ENCODE data around the gene DHCR7. TPM values are rescaled to one million over a fixed set of nuclear protein-coding genes. Genes with fewer than 3 reads are reported as not detected.

DHCR7 gene
- total and polyA plus RNA-seq, 2 donors (not counting 1 experiment from before 2014, with no cell fraction given) = 6.9 to 15.3 TPM

- H3K4me1 ChIP-seq (ENCODE audit: control insufficient read depth in 2 of 2, insufficient read depth in 2 of 2, low read length in 2 of 2) = peaks cover 33 to 48% of the 10 kb centered on the region in 2 donors
- H3K9ac ChIP-seq (ENCODE audit: low read length) = no peak overlapping the region
- Mint-ChIP-seq H3K27ac (no peak overlapping the region), H3K27me3 (no peaks in the 10 kb centered on the region), H3K4me1 (peaks cover 65% of the 10 kb centered on the region), H3K4me3 (no peak overlapping the region), H3K9me3 (ENCODE audit: insufficient read depth) (no peaks in the 10 kb centered on the region)
- intact Hi-C loops (cut with micrococcal nuclease) = loop anchor here (5.0 kb wide), 1 partner anchor 49 kb away; no protein-coding TSS in a partner anchor
- ATAC-seq (ENCODE audit: low read depth) (no peak), DNase-seq (no peak)
- no peaks in the 10 kb centered on the region for H3K9me3 ChIP-seq (ENCODE audit: control extremely low read depth in 1 of 3, control insufficient read depth in 2 of 3, insufficient read depth in 1 of 3, low read length in 2 of 3)
- ChIA-PET POLR2A (no interaction called here), CTCF (interaction anchor here (0.9 kb wide), 1 partner anchor 9 kb away, joined by 4 read pairs; no protein-coding TSS in a partner anchor)
- no peaks in the 10 kb centered on the region for H3K27me3 ChIP-seq (replicated peaks in 1 of 4; ENCODE audit: control extremely low read depth in 1 of 4, control insufficient read depth in 3 of 4, insufficient read depth in 4 of 4, low read length in 3 of 4)
- H3K27ac ChIP-seq (ENCODE audit: low read length in 2 of 2) = no peak overlapping the region
- no peaks in the 10 kb centered on the region for H3K79me2 ChIP-seq (ENCODE audit: control insufficient read depth, insufficient read depth, low read length)
- WGBS (ENCODE audit: insufficient coverage) = 94% methylated on average over 2 of the region's 12 CpGs
- no peak overlapping the region for H2AFZ ChIP-seq (ENCODE audit: insufficient read depth, low read depth, low read length, poor library complexity, severe bottlenecking)
- H3K36me3 ChIP-seq (replicated peaks in 1 of 2; ENCODE audit: control extremely low read depth in 1 of 2, control insufficient read depth in 1 of 2, extremely low read depth in 1 of 2, insufficient read depth in 2 of 2, low read length in 1 of 2) = no peaks in the 10 kb centered on the region
- TF ChIP-seq EZH2 (IDR thresholded peaks at IDR 0.05; ENCODE audit: borderline replicate concordance, insufficient read depth, low read depth, low read length, poor library complexity, severe bottlenecking) (no peak), CTCF (IDR thresholded peaks at IDR 0.05) (no peak)
- no peak overlapping the region for H3K4me3 ChIP-seq (ENCODE audit: control extremely low read depth in 1 of 5, extremely low read depth in 1 of 5, insufficient read depth in 1 of 5, low read depth in 2 of 5, low read length in 4 of 5)
- no peak overlapping the region for H3K4me2 ChIP-seq (replicated peaks; ENCODE audit: low read depth, low read length, poor library complexity, severe bottlenecking)
- H4K20me1 ChIP-seq (ENCODE audit: control insufficient read depth, insufficient read depth, low read length, poor library complexity, severe bottlenecking) = no peaks in the 10 kb centered on the region
Measured at GRCh38 chr11:71421392-71421950, 26.7 kb downstream of the DHCR7 start.

DNA sequence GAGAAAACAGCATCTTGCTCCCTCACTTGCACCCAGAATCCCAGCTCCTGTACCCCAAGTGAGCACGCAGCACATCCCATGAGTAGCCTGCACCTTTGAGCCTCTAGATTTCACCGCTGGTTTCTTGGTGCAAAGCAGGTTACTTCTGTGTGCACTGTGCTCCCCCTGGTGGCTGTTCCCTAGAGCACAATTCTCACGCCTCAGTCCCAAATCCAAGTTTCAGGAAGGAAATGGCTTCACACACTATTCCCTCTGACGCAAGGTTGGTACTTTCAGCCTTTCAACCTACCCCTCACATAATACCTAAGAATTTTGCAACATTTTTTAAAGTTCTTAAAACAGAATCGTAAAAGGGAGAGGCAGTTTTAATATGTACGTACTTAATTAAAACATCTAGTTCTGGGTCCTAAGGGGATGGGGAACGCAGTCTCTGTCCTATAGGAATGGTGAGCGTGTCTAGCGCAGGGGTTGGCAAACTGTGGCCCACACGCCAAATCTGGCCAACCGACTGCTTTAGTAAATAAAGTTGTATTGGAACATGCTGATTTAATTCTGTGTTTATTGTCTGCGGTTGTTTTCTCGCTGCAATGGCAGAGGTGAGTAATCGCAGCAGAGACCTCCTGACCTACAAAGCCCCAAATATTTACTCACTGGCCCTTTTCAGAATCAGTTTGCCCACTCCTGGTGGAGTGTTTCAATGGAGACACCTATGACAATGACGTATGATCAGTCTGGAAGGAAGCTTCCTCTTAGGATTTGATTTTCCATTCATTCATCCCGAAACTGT, 27.5 kb downstream of the DHCR7 start:
- H3K36me3 ChIP-seq (replicated peaks in 1 of 2; ENCODE audit: control extremely low read depth in 1 of 2, control insufficient read depth in 1 of 2, extremely low read depth in 1 of 2, insufficient read depth in 2 of 2, low read length in 1 of 2) = no peaks in the 10 kb centered on the region
- H3K27me3 Mint-ChIP-seq = no peaks in the 10 kb centered on the region
- no peak overlapping the region for H3K27ac Mint-ChIP-seq
- H3K4me3 ChIP-seq (ENCODE audit: control extremely low read depth in 1 of 5, extremely low read depth in 1 of 5, insufficient read depth in 1 of 5, low read depth in 2 of 5, low read length in 4 of 5) = no peak overlapping the region
- ATAC-seq (ENCODE audit: low read depth) = no peak
- peak; percentile 66 for DNase-seq
- 66% methylated on average over 9 of the region's 16 CpGs for WGBS (ENCODE audit: insufficient coverage)
- no peak overlapping the region for H3K4me3 Mint-ChIP-seq
- no peak overlapping the region for H3K27ac ChIP-seq (ENCODE audit: low read length in 2 of 2)
- H3K9me3 Mint-ChIP-seq (ENCODE audit: insufficient read depth) = no peaks in the 10 kb centered on the region
- POLR2A ChIA-PET = no interaction called here
- CTCF ChIA-PET = interaction anchor here (0.8 to 2.0 kb wide), 5 partner anchors 10 to 624 kb away, joined by 3 to 9 read pairs (median 4); partner anchors contain the start of gene DHCR7
- no peaks in the 10 kb centered on the region for H3K9me3 ChIP-seq (ENCODE audit: control extremely low read depth in 1 of 3, control insufficient read depth in 2 of 3, insufficient read depth in 1 of 3, low read length in 2 of 3)
- H3K79me2 ChIP-seq (ENCODE audit: control insufficient read depth, insufficient read depth, low read length) = no peaks in the 10 kb centered on the region
- peak overlapping the region; percentile 39 for H3K4me2 ChIP-seq (replicated peaks; ENCODE audit: low read depth, low read length, poor library complexity, severe bottlenecking)
- H3K4me1 Mint-ChIP-seq = peaks cover 58% of the 10 kb centered on the region
- H2AFZ ChIP-seq (ENCODE audit: insufficient read depth, low read depth, low read length, poor library complexity, severe bottlenecking) = no peak overlapping the region
- no peaks in the 10 kb centered on the region for H4K20me1 ChIP-seq (ENCODE audit: control insufficient read depth, insufficient read depth, low read length, poor library complexity, severe bottlenecking)
- intact Hi-C loops (cut with micrococcal nuclease) = loop anchor here (5.0 kb wide), 1 partner anchor 48 kb away; no protein-coding TSS in a partner anchor
- H3K9ac ChIP-seq (ENCODE audit: low read length) = no peak overlapping the region
- H3K4me1 ChIP-seq (ENCODE audit: control insufficient read depth in 2 of 2, insufficient read depth in 2 of 2, low read length in 2 of 2) = peaks cover 33 to 48% of the 10 kb centered on the region in 2 donors
- TF ChIP-seq EZH2 (IDR thresholded peaks at IDR 0.05; ENCODE audit: borderline replicate concordance, insufficient read depth, low read depth, low read length, poor library complexity, severe bottlenecking) (no peak), CTCF (IDR thresholded peaks at IDR 0.05) (peak; percentile 77)
- H3K27me3 ChIP-seq (replicated peaks in 1 of 4; ENCODE audit: control extremely low read depth in 1 of 4, control insufficient read depth in 3 of 4, insufficient read depth in 4 of 4, low read length in 3 of 4) = no peaks in the 10 kb centered on the region
